Measurements from ENCODE around the gene CFAP61.

DNA sequence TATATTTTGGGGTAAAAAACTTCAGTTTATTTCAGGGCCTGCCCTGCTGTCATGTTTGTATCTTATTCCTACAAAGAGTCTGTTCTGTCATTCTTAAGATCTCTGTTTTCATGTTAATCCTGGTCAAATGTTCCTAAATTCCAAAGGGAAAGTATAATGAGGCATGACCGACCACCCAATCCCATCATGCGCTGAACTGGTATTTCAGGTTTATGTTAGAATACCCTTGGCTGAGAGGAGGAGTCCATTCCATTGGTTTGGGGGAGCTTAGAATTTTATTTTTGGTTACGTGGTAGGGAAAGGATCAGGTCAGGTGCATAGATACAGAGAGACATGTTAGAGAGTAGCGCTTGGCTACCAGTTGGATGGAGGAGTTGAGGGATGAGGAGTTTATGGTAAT is 25.7 kb downstream of the CFAP61 start:
- TF ChIP-seq POLR2A (IDR thresholded peaks at IDR 0.05): no peak
- no peak for TF ChIP-seq CTCF (IDR thresholded peaks at IDR 0.05 in 8 of 11, conservative IDR thresholded peaks at IDR 0.05 in 3 of 11)
